Transverse colon (tissue), 4 donors: ENCODE measurements around the gene JARID2.

ENCODE experiments used
- EP300 ChIP-seq: sonication (generic); formaldehyde crosslinking; IDR thresholded peaks from one replicate; pipeline ENCODE4 v1.6.1; 2017; ENCODE audit warnings: antibody characterized with exemption, low read depth
- POLR2A ChIP-seq: fragments of 450-650 bp; IDR thresholded peaks from one replicate; pipeline ENCODE4 v1.6.1; 2016; ENCODE audit warnings: antibody characterized with exemption, mild to moderate bottlenecking, moderate library complexity
- POLR2AphosphoS5 ChIP-seq, 3 donors: sonication (generic); formaldehyde crosslinking; IDR thresholded peaks; one replicate each; pipeline ENCODE4 v1.6.1; 2016; ENCODE audit warnings: antibody characterized with exemption in 3 of 3
- TF ChIP-seq, protein P1 (sequence below), 5 experiments: fragments of 200-600 bp in 3 of 5; fragments of 450-650 bp in 2 of 5; sonication (generic) in 3 of 5; IDR thresholded peaks; 1 replicate in 2 of 5; 2 replicates in 3 of 5; pipeline ENCODE4 v1.5.1; 2016 to 2017; ENCODE audit warnings: antibody characterized with exemption in 5 of 5, inconsistent platforms in 3 of 5, mild to moderate bottlenecking in 2 of 5, moderate library complexity in 1 of 5

DNA sequence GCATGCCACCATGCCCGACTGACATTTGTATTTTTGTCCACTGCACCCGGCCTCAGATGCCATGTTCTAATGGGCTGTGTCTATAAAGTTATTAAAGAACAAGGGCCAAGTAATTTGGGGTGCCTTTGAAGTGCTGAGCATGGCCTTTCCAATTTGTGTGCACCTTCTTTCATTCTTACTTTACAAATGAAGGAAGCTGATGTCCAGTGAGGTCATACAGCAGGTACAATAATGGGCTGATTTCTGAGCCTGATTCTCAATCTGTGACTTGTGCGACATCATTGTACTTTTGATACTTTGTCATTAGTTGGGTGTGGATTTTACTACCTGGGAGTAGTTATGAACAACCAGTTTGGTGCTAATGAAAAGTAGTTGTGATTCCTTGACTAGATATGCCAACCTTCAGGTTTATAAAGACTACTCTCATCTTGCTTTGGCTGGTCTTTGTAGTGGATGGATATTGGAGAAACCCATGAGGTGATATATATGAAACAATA lies 94.3 kb downstream of the JARID2 start:
- TF ChIP-seq EP300 (no peak), POLR2A (no peak), POLR2AphosphoS5 (IDR thresholded peaks at IDR 0.05) (no peak)
- TF ChIP-seq, protein P1, sequence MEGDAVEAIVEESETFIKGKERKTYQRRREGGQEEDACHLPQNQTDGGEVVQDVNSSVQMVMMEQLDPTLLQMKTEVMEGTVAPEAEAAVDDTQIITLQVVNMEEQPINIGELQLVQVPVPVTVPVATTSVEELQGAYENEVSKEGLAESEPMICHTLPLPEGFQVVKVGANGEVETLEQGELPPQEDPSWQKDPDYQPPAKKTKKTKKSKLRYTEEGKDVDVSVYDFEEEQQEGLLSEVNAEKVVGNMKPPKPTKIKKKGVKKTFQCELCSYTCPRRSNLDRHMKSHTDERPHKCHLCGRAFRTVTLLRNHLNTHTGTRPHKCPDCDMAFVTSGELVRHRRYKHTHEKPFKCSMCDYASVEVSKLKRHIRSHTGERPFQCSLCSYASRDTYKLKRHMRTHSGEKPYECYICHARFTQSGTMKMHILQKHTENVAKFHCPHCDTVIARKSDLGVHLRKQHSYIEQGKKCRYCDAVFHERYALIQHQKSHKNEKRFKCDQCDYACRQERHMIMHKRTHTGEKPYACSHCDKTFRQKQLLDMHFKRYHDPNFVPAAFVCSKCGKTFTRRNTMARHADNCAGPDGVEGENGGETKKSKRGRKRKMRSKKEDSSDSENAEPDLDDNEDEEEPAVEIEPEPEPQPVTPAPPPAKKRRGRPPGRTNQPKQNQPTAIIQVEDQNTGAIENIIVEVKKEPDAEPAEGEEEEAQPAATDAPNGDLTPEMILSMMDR (IDR thresholded peaks at IDR 0.05), result no peak
